NB4 (cell line): Measurements from ENCODE around the gene NGF.

Source experiments
- MYC ChIP-seq: IDR thresholded peaks from 2 replicates; pipeline ENCODE4 v1.6.1; 2011; ENCODE audit warnings: low read depth, low read length
- POLR2A ChIP-seq: IDR thresholded peaks from 2 replicates; pipeline ENCODE4 v1.6.1; 2011; ENCODE audit warnings: mild to moderate bottlenecking; ENCODE audit not compliant: insufficient read length; ENCODE audit errors: extremely low read depth
- TF ChIP-seq, protein P1 (sequence below): IDR thresholded peaks from one replicate; pipeline ENCODE4 v1.5.1; 2012; ENCODE audit warnings: low read depth, low read length
- TF ChIP-seq, protein P2 (sequence below): IDR thresholded peaks from 2 replicates; pipeline ENCODE4 v1.6.1; 2011; ENCODE audit warnings: low read depth, low read length

DNA sequence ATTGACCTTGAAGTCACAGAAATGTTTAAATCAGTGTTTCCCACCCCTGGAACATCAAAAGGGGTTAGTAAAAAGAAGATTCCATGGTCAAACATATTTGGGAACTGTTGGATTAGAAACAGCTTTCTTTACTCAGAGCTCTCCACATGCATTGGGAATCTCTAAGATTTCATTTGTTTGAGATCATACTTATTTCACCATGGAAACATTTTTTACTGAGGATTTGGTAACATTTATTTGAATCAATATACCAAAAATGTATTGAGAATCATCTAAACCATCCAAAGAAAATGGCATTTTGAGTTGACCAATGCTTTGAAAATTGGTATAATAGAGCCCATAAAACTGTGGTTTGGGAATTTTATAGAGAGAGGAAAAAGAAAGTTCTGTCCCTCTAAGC is 25.3 kb downstream of the NGF start:
- TF ChIP-seq, protein P1, sequence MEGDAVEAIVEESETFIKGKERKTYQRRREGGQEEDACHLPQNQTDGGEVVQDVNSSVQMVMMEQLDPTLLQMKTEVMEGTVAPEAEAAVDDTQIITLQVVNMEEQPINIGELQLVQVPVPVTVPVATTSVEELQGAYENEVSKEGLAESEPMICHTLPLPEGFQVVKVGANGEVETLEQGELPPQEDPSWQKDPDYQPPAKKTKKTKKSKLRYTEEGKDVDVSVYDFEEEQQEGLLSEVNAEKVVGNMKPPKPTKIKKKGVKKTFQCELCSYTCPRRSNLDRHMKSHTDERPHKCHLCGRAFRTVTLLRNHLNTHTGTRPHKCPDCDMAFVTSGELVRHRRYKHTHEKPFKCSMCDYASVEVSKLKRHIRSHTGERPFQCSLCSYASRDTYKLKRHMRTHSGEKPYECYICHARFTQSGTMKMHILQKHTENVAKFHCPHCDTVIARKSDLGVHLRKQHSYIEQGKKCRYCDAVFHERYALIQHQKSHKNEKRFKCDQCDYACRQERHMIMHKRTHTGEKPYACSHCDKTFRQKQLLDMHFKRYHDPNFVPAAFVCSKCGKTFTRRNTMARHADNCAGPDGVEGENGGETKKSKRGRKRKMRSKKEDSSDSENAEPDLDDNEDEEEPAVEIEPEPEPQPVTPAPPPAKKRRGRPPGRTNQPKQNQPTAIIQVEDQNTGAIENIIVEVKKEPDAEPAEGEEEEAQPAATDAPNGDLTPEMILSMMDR: no peak
- TF ChIP-seq POLR2A (no peak), MYC (no peak)
- TF ChIP-seq, protein P2, sequence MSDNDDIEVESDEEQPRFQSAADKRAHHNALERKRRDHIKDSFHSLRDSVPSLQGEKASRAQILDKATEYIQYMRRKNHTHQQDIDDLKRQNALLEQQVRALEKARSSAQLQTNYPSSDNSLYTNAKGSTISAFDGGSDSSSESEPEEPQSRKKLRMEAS: no peak
